Omental fat pad (tissue), 4 donors: ENCODE measurements around the gene FAM107B. TPM values are rescaled to one million over a fixed set of nuclear protein-coding genes. Genes with fewer than 3 reads are reported as not detected.
A peak's percentile ranks its signal among the peaks of the same experiment; 100 is the strongest.

Experiments used
- ATAC-seq: fragments of 150-250 bp; one replicate; pipeline ENCODE4 v1.9.1; 2016; ENCODE audit warnings: mild to moderate bottlenecking, moderate library complexity; ENCODE audit not compliant: low FRiP score
- DNase-seq: peaks from one replicate; pipeline ENCODE4 v3.0.0-alpha.2; 2019; ENCODE audit warnings: low spot score
- CTCF ChIP-seq, 3 donors: fragments of 450-650 bp; IDR thresholded peaks; one replicate each; pipeline ENCODE4 v1.5.1; 2016 to 2017; ENCODE audit warnings: antibody characterized with exemption in 3 of 3, mild to moderate bottlenecking in 3 of 3, moderate library complexity in 2 of 3
- total RNA-seq, 4 donors: library from RNA; depleted of rRNA; stranded (reverse); fragments of >200 nt; gene quantifications; one replicate each; pipeline ENCODE4 v1.1.0, GENCODE V29; 2016

The FAM107B gene
- total RNA-seq, 4 donors from 2014 or later, result 27.3 to 77.5 (median 53.7) TPM

GRCh38 chr10:14581553-14582321 lies 193.0 kb downstream of the FAM107B start:
- TF ChIP-seq CTCF (IDR thresholded peaks at IDR 0.05), result no peak
- ATAC-seq, result no peak
- DNase-seq, result no peak

DNA sequence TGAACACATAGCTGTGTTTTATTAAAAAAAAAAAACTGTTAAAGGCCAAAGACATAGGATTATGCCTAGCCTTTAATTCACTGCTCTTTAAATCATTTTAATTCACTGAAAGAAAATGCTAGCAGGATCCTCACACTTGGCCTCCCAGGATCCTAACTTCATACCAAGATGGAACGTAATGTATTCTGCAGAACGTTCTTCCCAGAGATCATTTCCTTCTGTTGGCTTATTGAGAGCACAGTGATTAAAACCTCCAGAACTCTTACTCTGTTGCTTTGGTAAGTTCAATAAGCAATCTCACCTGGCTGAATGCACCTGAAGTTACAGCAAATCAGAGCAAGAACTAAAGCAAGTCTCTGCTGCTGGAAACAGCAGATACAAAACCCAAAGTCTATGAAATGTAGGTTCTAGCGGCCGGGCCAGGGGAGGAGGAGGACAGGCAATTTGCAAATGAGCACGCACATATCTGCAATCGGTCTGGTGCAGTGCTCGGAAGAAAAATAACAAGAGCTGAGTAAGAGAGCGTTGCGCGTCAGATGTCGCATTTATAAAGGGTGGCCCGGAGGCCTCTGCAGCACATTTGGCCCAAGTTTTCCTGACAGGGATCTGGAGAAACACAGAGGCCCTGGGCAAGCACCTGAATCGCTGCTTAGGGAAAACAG lies 193.9 kb downstream of the FAM107B start:
- TF ChIP-seq CTCF (IDR thresholded peaks at IDR 0.05), result no peak
- ATAC-seq (no peak), DNase-seq (no peak)

DNA sequence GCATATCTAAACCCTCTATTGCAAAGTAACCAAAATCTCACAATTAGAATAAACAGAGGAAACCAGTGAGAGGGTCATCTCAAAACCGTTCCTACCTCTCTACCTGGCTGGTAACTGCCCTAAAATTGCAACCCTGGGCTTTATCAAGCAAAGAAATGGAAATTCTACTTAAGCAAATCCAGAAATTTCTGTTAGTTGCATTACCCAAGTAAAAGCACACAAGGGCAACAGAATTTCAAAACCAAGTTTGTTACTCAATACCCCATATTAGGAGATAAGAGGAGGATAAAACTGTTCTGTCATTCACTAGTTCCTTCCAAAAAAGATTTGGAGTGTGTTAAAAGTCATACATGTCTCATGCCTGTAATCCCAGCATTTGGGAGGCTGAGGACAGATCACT lies 195.3 kb downstream of the FAM107B start:
- no peak for DNase-seq
- ATAC-seq, result peak; percentile 65
- TF ChIP-seq CTCF (IDR thresholded peaks at IDR 0.05), result no peak

- no peak for TF ChIP-seq CTCF (IDR thresholded peaks at IDR 0.05)
Measured at GRCh38 chr10:14578060-14578952, 196.4 kb downstream of the FAM107B start.

GRCh38 chr10:14574885-14575284 lies 199.8 kb downstream of the FAM107B start:
- ATAC-seq, result no peak

More at GRCh38 chr10:14578060-14578952, 196.4 kb downstream of the FAM107B start:
- ATAC-seq (no peak), DNase-seq (no peak)

DNA sequence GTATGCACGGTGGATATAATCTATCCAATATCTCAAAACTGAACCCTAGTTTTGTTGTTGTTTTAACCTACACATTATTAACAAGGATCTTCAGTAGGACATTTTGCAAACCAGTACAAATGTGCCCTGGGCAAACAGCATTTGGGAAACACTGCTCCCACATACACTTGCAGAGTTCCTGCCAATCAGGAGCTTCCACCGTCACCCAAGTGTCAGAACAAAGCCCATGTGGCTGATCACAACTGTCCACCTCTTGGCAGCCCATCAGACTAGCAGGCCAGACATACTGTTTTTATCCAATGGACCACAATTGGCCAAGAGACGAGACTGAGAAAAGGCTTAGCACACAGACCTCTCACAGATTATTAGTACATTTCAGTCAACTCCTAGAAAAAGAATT lies 200.4 kb downstream of the FAM107B start:
- DNase-seq, result no peak

More at GRCh38 chr10:14574885-14575284, 199.8 kb downstream of the FAM107B start:
- no peak for TF ChIP-seq CTCF (IDR thresholded peaks at IDR 0.05)
- DNase-seq, result no peak

More for the DNA sequence above, 200.4 kb downstream of the FAM107B start:
- no peak for ATAC-seq
- no peak for TF ChIP-seq CTCF (IDR thresholded peaks at IDR 0.05)
